GM04504 (cell line): ENCODE data around the gene ZNF777.
"Not testable (repeated sequence)": the region's sequence is repeated elsewhere in the genome, so short reads cannot be mapped to it uniquely, and the experiment has no call there.

Experiments used
- DNase-seq: peaks from one replicate; pipeline ENCODE4 v3.0.0-alpha.2; 2012; ENCODE audit warnings: low read depth

ZNF777 gene

GRCh38 chr7:149450821-149451220 lies 10.0 kb downstream of the ZNF777 start:
- DNase-seq: no peak

DNA sequence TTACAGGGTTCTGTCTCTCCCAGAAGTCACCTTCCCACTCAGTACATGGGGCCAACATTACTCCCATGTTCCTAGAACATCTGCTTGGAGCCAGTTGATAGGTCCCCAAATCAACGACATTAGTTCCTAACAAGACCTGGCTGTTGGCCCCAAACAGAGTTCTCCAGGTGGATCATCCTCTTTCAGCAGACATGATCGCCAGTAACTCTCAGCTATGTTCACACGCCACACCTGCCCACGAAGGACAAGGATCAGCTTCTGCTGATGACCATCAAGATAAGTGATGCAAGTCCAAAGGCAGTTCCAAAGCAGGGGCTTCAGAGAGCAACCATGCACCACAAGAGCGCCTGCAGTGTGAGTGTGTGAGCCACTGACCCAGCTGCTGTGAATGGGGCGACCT lies 11.0 kb downstream of the ZNF777 start:
- no peak for DNase-seq

DNA sequence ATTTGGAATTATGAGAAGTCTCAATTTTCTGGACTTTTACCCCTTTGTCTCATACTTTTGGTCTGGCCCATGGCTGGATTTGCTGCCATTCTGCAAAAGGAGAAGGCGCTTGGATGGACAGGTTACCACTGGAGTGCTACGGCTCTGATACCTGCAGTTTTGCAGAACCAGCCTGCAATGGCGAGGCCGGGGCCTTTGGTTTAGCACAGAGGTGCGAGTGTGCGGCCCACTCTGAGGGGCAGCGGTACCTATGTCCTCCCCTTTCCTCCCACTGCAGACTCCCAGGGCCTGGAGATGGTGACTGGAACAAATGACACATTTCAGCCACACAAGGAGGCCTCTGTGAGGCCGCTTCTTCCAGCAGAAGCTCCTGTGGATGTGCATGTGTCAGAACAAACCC lies 11.9 kb downstream of the ZNF777 start:
- DNase-seq: no peak

GRCh38 chr7:149446026-149446425 lies 14.8 kb downstream of the ZNF777 start:
- DNase-seq: not testable (repeated sequence)

DNA sequence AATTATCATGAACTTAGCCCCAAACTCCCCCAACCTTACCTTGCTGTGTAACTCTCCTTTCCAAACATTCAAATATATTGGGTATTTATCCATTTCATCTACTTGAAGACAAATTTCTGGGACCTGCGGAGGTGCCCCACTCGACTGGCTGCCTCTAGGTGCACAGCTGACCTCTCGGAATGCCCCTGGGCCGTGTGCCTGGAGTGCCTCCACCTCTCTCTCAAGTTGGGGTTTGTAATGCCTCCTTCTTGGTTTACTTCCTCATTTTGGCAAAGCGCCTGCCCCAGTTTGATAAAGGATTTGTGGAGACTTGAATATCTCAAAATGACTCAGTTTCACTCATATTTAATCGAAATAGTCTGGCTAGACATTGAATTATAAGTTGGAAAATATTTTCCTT lies 16.6 kb downstream of the ZNF777 start:
- DNase-seq: no peak

- DNase-seq: no peak
Measured at GRCh38 chr7:149443523-149443922, 17.3 kb downstream of the ZNF777 start.

- no peak for DNase-seq
Measured at GRCh38 chr7:149442924-149443323, 17.9 kb downstream of the ZNF777 start.

DNA sequence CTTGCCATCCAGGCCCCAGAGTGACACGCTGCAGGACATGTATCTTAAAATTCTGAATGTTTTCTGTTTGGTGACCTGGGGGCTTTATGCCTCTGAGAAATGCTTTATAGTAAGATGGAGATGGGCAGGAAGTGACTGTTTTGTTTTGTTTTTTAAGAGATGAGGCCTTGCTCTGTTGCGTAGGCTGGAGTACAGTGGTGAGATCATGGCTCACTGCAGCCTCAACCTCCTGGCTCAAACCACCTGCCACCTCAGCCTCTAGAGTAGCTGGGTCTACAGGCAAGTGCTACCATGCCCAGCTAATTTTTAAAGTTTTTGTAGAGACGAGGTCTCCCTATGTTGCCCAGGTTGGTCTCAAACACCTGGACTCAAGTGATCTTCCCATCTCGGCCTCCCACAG lies 20.6 kb downstream of the ZNF777 start:
- DNase-seq: no peak

DNA sequence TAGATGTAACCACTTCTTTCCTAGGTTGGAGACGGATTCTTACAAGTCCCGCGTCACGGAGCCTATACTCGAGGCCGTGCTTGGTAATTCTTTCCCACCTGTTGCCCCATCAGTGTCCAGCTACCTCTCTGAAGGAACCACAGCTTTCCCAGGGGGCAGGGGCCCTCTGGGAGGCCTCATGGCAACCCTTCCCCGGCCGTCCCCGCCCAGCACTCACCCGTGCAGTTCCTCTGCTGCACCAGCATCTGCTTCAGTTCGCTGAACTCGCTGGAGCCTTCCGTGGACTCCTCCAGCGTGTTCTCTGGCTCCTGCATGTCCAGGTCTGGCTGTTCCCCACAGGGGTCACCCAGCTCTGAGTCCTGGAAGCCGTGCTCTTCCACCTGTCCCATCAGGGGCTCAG lies 24.5 kb downstream of the ZNF777 start:
- no peak for DNase-seq

GRCh38 chr7:149433124-149433523 lies 27.7 kb downstream of the ZNF777 start:
- DNase-seq: no peak

- DNase-seq: no peak
Measured at GRCh38 chr7:149432121-149432691, 28.7 kb downstream of the ZNF777 start.

- DNase-seq: no peak
Measured at GRCh38 chr7:149431486-149432120, 29.3 kb downstream of the ZNF777 start.

DNA sequence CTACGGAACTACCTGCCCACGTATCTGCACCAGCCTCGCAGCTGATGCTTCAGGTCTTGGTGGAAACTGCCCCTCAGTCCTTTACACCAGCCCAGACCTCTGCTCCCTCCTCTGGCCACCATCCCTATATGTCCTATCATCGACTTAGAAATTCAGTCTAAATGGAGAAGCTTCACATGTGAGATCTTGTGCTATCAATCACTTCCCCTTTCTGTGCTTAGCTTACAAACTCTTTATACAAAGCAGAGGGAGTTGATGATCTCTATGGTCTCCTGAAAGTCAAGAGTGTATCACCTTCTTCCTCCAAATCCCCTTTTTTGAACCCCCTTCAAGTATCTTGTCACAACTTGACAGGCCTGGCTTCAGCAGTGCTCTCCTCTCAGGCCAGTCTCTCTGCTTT lies 30.7 kb downstream of the ZNF777 start:
- DNase-seq: no peak

- no peak for DNase-seq
Measured at GRCh38 chr7:149427893-149428292, 33.0 kb downstream of the ZNF777 start.

GRCh38 chr7:149427096-149427680 lies 33.7 kb downstream of the ZNF777 start:
- no peak for DNase-seq

GRCh38 chr7:149423449-149424110 lies 37.3 kb downstream of the ZNF777 start:
- DNase-seq: no peak

GRCh38 chr7:149422914-149423301 lies 38.0 kb downstream of the ZNF777 start:
- no peak for DNase-seq

DNA sequence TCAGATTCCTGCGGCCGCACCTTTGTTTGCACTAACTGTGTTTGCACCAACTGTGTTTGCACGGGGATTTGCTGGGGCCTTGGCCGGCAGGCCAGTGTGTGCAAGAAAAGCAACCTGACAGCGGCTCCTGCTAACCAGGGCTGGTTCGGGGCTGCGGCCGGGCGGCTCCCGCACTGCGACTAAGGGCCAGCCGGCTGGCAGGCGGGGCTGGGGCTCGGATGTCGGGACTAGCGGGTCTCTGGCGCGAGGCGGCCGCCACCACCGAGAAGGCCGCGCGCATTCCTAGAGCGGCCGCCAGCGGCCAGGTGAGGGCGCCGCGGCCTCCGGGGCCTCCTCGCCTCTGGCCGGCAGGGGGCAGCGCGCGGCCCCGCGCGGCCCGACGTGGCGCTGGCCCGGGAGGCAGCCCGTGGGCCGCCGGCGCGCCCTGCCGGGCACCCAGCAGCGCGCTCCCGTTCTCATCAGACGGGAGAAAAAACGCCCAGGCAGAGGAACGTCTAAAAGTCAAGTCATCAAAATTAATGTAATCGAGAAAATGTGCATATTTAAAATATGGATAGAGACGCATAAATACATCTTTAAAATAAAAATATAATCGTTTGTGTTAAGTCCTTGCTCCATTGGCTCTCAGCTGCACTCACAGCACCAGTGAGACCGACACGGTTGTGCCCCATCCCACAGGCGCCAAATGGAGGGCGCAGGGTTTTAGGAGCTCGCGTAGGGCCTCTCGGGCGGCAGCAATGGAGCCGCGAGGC lies 38.5 kb downstream of the ZNF777 start:
- DNase-seq: peak; percentile 26

DNA sequence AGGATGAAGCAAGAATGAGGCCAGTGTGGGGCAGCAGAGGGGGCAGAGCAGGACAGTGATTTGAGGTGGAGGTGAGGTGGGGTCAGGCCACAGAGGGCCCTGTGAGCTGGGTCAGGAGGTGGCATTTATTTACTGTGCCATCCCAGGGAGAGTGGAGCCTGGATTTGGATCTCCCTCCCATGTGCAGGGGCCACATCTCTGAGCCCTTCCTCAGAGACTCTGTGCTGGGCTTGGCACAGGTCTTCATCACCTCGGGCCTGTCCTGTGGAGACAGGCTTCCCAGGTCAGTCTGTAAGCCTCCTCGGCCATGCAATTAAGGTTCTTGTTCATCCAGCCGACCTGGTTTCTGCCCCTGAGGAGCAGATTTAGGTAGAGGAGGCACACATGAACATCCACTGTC lies 40.9 kb downstream of the ZNF777 start:
- no peak for DNase-seq

DNA sequence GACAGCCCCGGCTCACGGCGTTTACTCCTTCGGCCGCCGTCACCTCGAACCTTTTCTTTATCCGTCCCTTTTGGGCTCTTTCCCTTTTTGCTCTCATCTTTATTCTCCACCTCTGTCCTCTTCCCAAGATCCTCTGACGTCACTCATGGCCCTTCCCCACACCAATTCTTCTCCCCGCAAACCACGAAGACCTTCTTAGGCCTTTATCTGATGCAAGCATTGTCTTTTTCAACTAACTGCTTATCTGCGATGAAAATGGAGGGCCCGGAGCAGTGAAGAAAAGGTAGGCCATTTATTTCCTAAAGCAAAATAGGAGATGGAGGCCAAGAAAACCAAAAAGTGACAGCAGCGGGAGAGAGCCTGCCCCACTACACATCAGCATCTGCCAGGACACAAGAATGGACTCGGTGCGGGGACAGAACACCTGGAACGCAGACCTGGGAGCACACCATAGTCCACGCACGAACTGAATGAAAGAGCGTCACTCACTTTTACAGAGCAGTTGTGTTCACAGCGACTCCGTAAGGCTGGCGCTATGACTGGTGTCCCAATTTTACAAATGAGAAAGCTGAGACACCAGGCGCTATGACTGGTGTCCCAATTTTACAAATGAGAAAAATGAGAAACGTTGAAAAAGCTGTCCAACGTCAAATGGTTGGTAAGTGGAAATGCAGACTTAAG lies 45.3 kb downstream of the ZNF777 start:
- DNase-seq: no peak

DNA sequence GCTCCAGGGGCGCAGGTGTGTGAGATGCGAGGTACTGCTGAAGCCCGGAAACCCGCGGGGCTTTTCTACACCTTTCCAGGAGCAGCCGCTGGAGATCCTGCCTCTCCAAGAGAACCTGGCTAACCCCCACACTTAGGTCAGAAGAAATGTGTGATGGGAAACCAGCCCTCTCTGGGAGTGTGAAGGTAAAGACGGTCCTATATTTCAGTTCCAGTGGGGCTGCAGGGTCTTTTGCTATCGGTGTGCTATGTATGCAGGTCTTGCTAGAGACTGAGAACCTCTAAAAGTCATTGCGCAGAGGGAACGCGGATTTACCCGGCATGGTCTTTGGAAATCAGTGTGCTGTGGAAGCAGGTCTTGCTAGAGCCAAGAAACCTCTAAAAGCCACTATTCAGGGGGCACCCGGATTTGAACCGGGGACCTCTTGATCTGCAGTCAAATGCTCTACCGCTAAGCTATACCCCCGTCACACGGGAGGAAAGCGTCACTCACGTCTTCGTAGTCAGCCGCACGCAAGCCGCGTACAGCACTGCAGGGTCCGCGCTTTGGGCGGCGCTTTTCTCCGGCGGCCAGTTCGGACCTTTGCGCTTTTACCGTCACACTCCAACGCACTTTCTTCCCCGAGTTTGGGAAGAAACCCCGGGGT lies 46.0 kb downstream of the ZNF777 start:
- DNase-seq: peak; percentile 16

DNA sequence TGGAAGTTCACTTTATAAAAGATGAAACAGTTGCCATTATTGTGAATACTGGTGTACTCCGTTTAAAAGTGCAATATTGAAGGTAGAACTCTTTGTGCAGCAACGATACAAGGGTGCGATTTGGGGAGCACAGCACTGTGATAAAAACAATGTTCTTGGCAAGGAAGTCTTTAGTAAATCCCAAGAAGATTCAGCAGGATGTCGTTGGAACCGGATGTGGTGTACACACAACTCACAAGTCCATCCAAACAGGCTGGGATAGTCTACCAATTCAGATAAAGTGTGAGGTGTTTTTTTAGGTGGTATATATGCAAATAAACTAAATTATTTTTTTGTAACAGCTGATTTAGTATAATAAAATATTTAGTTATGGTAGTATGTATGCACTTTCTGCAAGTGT lies 46.7 kb downstream of the ZNF777 start:
- DNase-seq: no peak
